ENCODE data around the gene SH3PXD2A.

Gene SH3PXD2A

GRCh38 chr10:103829838-103830465, 25.4 kb downstream of the SH3PXD2A start:
- no peak overlapping the region for H3K27ac ChIP-seq
- no peak for TF ChIP-seq CTCF (IDR thresholded peaks at IDR 0.05)
- H3K4me1 ChIP-seq = peaks cover 0 to 17% (median 11%) of the 10 kb centered on the region in 4 donors

GRCh38 chr10:103829278-103829677, 26.1 kb downstream of the SH3PXD2A start:
- no peak for TF ChIP-seq CTCF (IDR thresholded peaks at IDR 0.05)
- peaks cover 0 to 15% (median 6%) of the 10 kb centered on the region in 4 donors for H3K4me1 ChIP-seq
- intact Hi-C loops (cut with DNase I; ENCODE audit: low total_unique reads) = no loop called here
- H3K27ac ChIP-seq = no peak overlapping the region
- DNase-seq = no peak
- no peak overlapping the region for H3K4me3 ChIP-seq
- no peaks in the 10 kb centered on the region for H3K27me3 ChIP-seq
- no peaks in the 10 kb centered on the region for H3K9me3 ChIP-seq
- H3K36me3 ChIP-seq = no peaks in the 10 kb centered on the region

More at GRCh38 chr10:103829838-103830465, 25.4 kb downstream of the SH3PXD2A start:
- H3K4me3 ChIP-seq = no peak overlapping the region
- H3K36me3 ChIP-seq = no peaks in the 10 kb centered on the region
- intact Hi-C loops (cut with DNase I; ENCODE audit: low total_unique reads) = no loop called here
- no peak for DNase-seq
- no peaks in the 10 kb centered on the region for H3K9me3 ChIP-seq
- H3K27me3 ChIP-seq = no peaks in the 10 kb centered on the region

GRCh38 chr10:103828587-103829197, 26.7 kb downstream of the SH3PXD2A start:
- H3K27me3 ChIP-seq = no peaks in the 10 kb centered on the region
- H3K4me3 ChIP-seq = no peak overlapping the region
- H3K4me1 ChIP-seq = peaks cover 0 to 15% (median 5%) of the 10 kb centered on the region in 4 donors
- no peaks in the 10 kb centered on the region for H3K9me3 ChIP-seq
- H3K27ac ChIP-seq = no peak overlapping the region
- H3K36me3 ChIP-seq = no peaks in the 10 kb centered on the region
- DNase-seq = no peak
- TF ChIP-seq CTCF (IDR thresholded peaks at IDR 0.05) = no peak
- intact Hi-C loops (cut with DNase I; ENCODE audit: low total_unique reads) = no loop called here

- TF ChIP-seq CTCF (IDR thresholded peaks at IDR 0.05) = no peak
- no peak overlapping the region for H3K27ac ChIP-seq
These were observed 27.3 kb downstream of the SH3PXD2A start for GRCh38 chr10:103828107-103828506.

GRCh38 chr10:103826885-103827284, 28.5 kb downstream of the SH3PXD2A start:
- H3K4me3 ChIP-seq = no peak overlapping the region
- H3K27ac ChIP-seq = no peak overlapping the region
- DNase-seq = no peak
- peaks cover 0 to 13% (median 6%) of the 10 kb centered on the region in 4 donors for H3K4me1 ChIP-seq
- intact Hi-C loops (cut with DNase I; ENCODE audit: low total_unique reads) = no loop called here
- no peaks in the 10 kb centered on the region for H3K9me3 ChIP-seq
- H3K27me3 ChIP-seq = no peaks in the 10 kb centered on the region
- H3K36me3 ChIP-seq = no peaks in the 10 kb centered on the region
- no peak for TF ChIP-seq CTCF (IDR thresholded peaks at IDR 0.05)

More at GRCh38 chr10:103828107-103828506, 27.3 kb downstream of the SH3PXD2A start:
- intact Hi-C loops (cut with DNase I; ENCODE audit: low total_unique reads) = no loop called here
- Histone ChIP-seq H3K4me3 (no peak overlapping the region), H3K27me3 (no peaks in the 10 kb centered on the region), H3K4me1 (peaks cover 0 to 13% (median 6%) of the 10 kb centered on the region in 4 donors), H3K9me3 (no peaks in the 10 kb centered on the region), H3K36me3 (no peaks in the 10 kb centered on the region)
- no peak for DNase-seq

All from tibial artery (tissue), 4 donors.